ENCODE results near the gene FGD6.
A peak's percentile ranks its signal among the peaks of the same experiment; 100 is the strongest.
"Not testable (repeated sequence)": the region's sequence is repeated elsewhere in the genome, so short reads cannot be mapped to it uniquely, and the experiment has no call there.

Gene FGD6

GRCh38 chr12:95202691-95203486 lies 14.4 kb downstream of the FGD6 start:
- Mint-ChIP-seq H3K4me1 (peaks cover 13% of the 10 kb centered on the region), H3K27ac (no peak overlapping the region), H3K36me3 (no peaks in the 10 kb centered on the region), H3K9me3 (no peaks in the 10 kb centered on the region), H3K4me3 (no peak overlapping the region), H3K27me3 (no peaks in the 10 kb centered on the region)

- no peak overlapping the region for H3K4me3 Mint-ChIP-seq
- H3K27ac Mint-ChIP-seq, result no peak overlapping the region
- peaks cover 13% of the 10 kb centered on the region for H3K4me1 Mint-ChIP-seq
- H3K36me3 Mint-ChIP-seq, result no peaks in the 10 kb centered on the region
- no peaks in the 10 kb centered on the region for H3K9me3 Mint-ChIP-seq
- H3K27me3 Mint-ChIP-seq, result no peaks in the 10 kb centered on the region
Measured at GRCh38 chr12:95201056-95201670, 16.1 kb downstream of the FGD6 start.

- H3K9me3 Mint-ChIP-seq, result no peaks in the 10 kb centered on the region
- H3K4me3 Mint-ChIP-seq, result no peak overlapping the region
- peaks cover 13% of the 10 kb centered on the region for H3K4me1 Mint-ChIP-seq
- H3K27ac Mint-ChIP-seq, result no peak overlapping the region
- no peaks in the 10 kb centered on the region for H3K27me3 Mint-ChIP-seq
- H3K36me3 Mint-ChIP-seq, result no peaks in the 10 kb centered on the region
Measured at GRCh38 chr12:95200128-95200894, 17.0 kb downstream of the FGD6 start.

DNA sequence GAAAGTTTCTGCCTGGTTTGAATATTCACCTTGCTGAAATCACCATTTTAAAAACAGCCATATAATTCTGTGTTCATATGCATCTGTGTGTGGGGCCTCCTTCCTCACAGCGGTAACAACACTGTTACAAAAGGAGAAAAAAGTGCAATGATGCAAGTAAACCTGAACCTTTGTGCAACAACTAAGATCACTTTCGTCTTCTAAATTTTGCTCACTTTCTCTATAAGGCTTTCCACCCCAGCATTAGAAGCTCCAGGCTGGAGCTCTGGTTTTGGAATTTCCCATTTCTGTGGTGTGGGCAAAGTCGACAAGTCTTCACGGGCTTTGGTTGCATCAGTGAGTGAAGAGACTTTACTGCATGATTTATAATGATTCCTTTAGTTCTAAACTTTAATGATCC lies 18.4 kb downstream of the FGD6 start:
- no peaks in the 10 kb centered on the region for H3K9me3 Mint-ChIP-seq
- H3K27me3 Mint-ChIP-seq, result no peaks in the 10 kb centered on the region
- H3K4me1 Mint-ChIP-seq, result peaks cover 13% of the 10 kb centered on the region
- no peak overlapping the region for H3K4me3 Mint-ChIP-seq
- H3K27ac Mint-ChIP-seq, result no peak overlapping the region
- H3K36me3 Mint-ChIP-seq, result no peaks in the 10 kb centered on the region

- no peaks in the 10 kb centered on the region for H3K36me3 Mint-ChIP-seq
- H3K4me3 Mint-ChIP-seq, result no peak overlapping the region
- H3K27ac Mint-ChIP-seq, result no peak overlapping the region
- H3K4me1 Mint-ChIP-seq, result peaks cover 5% of the 10 kb centered on the region
- no peaks in the 10 kb centered on the region for H3K27me3 Mint-ChIP-seq
- no peaks in the 10 kb centered on the region for H3K9me3 Mint-ChIP-seq
Measured at GRCh38 chr12:95197636-95198035, 19.6 kb downstream of the FGD6 start.

DNA sequence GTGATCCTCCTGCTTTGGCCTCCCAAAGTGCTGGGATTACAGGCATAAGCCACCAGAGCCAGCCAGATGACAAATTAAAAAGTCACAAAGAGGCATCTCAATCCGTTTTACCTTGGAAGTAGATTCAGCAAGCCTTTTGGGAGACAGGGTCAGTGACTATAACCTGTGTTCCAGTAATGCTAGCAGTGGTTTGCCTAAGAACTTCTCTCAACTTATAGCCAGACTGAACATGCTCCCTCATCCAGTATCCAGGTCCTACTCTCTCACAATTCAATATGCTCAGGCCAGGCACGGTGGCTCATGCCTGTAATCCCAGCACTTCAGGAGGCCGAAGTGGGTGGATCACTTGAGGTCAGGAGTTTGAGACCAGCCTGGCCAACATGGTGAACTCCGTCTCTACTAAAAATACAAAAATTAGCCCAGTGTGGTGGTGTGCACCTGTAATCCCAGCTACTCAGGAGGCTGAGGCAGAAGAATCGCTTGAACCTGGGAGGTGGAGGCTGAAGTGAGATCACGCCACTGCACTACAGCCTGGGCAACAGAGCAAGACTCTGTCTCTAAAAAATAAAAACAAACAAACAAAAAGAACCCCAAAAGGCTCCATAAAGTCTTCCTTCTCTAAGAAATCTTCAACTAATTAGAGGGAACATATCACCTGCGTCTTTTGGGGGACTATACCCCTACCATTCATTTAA lies 20.2 kb downstream of the FGD6 start:
- H3K27me3 Mint-ChIP-seq, H3K4me1 Mint-ChIP-seq, H3K4me3 Mint-ChIP-seq, H3K36me3 Mint-ChIP-seq, H3K9me3 Mint-ChIP-seq, H3K27ac Mint-ChIP-seq: not testable (repeated sequence)

DNA sequence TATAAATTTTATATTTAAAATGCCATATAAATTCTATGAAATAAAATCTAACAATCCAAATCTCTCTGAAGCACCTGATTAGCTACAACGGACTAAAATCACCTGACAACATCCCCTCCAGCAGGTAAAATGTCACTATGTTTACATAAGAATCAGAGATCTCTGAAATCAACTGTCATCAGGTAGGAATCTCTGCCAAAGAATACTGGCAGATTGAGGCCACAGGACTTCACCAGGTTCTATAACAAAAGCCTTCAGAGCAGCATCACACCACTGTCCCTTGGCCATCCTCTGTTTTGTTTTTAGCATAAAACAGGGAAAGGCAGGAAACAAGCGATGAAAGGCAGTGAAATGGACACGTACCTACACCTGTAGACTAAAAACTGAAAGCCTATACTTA lies 22.1 kb downstream of the FGD6 start:
- no peaks in the 10 kb centered on the region for H3K4me1 Mint-ChIP-seq
- H3K9me3 Mint-ChIP-seq, result no peaks in the 10 kb centered on the region
- H3K4me3 Mint-ChIP-seq, result no peak overlapping the region
- no peak overlapping the region for H3K27ac Mint-ChIP-seq
- no peaks in the 10 kb centered on the region for H3K27me3 Mint-ChIP-seq
- H3K36me3 Mint-ChIP-seq, result no peaks in the 10 kb centered on the region

DNA sequence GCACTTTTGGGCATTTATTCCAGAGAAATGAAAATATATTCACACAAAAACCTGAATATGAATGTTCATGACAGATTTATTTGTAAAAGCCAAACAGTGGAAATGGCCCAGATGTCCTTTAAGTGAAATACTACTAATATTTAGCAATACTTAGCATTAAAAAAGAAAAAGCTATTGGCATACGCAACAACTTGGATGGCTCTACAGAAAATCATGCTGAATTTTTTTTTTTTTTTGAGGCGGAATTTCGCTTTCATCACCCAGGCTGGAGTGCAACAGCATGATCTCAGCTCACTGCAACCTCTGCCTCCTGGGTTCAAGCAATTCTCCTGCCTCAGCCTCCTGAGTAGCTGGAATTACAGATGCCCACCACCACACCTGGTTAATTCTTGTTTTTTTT lies 24.1 kb downstream of the FGD6 start:
- Mint-ChIP-seq H3K36me3 (no peaks in the 10 kb centered on the region), H3K4me3 (no peak overlapping the region), H3K27me3 (no peaks in the 10 kb centered on the region), H3K27ac (no peak overlapping the region), H3K4me1 (no peaks in the 10 kb centered on the region), H3K9me3 (no peaks in the 10 kb centered on the region)

DNA sequence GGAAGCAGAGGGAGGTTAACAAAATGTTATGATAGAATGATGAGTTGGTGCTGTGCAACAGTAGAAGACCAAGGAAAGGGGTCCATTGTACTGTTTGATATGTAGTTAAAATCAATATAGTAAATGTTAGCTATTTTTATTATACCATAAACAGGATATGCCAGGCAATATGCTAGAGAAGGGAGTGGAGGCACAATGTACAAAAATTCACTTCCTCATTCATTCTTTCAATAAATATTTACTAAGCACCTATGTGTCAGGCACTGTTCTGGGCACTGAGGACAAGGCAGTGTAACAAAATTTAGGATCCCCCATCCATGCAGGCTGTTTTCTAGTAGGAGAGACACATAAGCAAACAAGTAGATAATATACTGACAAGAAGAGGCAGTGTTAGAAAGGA lies 25.0 kb downstream of the FGD6 start:
- Mint-ChIP-seq H3K27ac (no peak overlapping the region), H3K4me1 (no peaks in the 10 kb centered on the region), H3K36me3 (no peaks in the 10 kb centered on the region), H3K9me3 (no peaks in the 10 kb centered on the region), H3K4me3 (no peak overlapping the region), H3K27me3 (no peaks in the 10 kb centered on the region)

DNA sequence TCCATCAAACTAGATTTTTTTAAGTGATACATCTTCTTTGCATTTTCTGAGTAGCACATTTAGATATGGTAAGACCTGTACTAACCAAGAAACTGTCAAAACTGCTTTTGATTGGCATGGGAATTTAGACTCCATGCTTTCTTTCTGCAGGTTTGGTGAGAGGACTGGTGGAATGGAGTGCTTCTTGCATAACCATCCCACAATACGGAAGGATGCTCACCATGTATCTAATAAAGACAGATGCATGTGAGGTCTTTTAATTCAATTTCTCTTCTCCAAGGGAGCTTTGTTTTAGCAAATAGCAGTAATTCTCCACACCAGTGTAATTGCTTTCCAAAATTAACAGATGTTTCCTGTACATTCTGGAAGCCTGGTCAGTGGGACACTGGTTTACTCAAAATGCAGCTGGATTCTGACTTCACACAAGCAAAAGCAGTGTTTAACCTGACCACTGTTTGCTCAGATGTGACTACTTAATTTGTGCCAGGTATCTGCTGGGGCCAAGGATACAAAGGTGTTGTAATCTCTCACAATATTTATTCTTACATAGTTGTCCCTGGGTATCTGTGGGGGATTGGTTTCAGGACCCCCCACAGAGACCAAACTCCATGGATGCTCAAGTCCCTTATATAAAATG lies 26.1 kb downstream of the FGD6 start:
- Mint-ChIP-seq H3K36me3 (no peaks in the 10 kb centered on the region), H3K4me1 (no peaks in the 10 kb centered on the region), H3K27me3 (no peaks in the 10 kb centered on the region), H3K4me3 (no peak overlapping the region), H3K9me3 (no peaks in the 10 kb centered on the region), H3K27ac (no peak overlapping the region)

- Mint-ChIP-seq H3K4me1 (no peaks in the 10 kb centered on the region), H3K9me3 (no peaks in the 10 kb centered on the region), H3K4me3 (no peak overlapping the region), H3K27ac (no peak overlapping the region), H3K27me3 (no peaks in the 10 kb centered on the region), H3K36me3 (no peaks in the 10 kb centered on the region)
Measured at GRCh38 chr12:95187865-95188415, 29.3 kb downstream of the FGD6 start.

- Mint-ChIP-seq H3K4me1 (no peaks in the 10 kb centered on the region), H3K27ac (no peak overlapping the region), H3K36me3 (no peaks in the 10 kb centered on the region), H3K27me3 (no peaks in the 10 kb centered on the region), H3K4me3 (no peak overlapping the region), H3K9me3 (no peaks in the 10 kb centered on the region)
Measured at GRCh38 chr12:95185854-95186253, 31.4 kb downstream of the FGD6 start.

GRCh38 chr12:95185072-95185471 lies 32.2 kb downstream of the FGD6 start:
- Mint-ChIP-seq H3K9me3 (no peaks in the 10 kb centered on the region), H3K36me3 (no peaks in the 10 kb centered on the region), H3K27me3 (no peaks in the 10 kb centered on the region), H3K4me1 (no peaks in the 10 kb centered on the region), H3K27ac (no peak overlapping the region), H3K4me3 (no peak overlapping the region)

GRCh38 chr12:95184121-95184520 lies 33.1 kb downstream of the FGD6 start:
- Mint-ChIP-seq H3K27ac (no peak overlapping the region), H3K27me3 (no peaks in the 10 kb centered on the region), H3K4me3 (no peak overlapping the region), H3K4me1 (no peaks in the 10 kb centered on the region), H3K9me3 (no peaks in the 10 kb centered on the region), H3K36me3 (no peaks in the 10 kb centered on the region)

- Mint-ChIP-seq H3K4me3 (no peak overlapping the region), H3K27ac (peak overlapping the region; percentile 10), H3K27me3 (no peaks in the 10 kb centered on the region), H3K4me1 (no peaks in the 10 kb centered on the region), H3K9me3 (no peaks in the 10 kb centered on the region), H3K36me3 (no peaks in the 10 kb centered on the region)
Measured at GRCh38 chr12:95182868-95183415, 34.3 kb downstream of the FGD6 start.
